ENCODE results near the gene NINJ1. TPM values are rescaled to one million over a fixed set of nuclear protein-coding genes. Genes with fewer than 3 reads are reported as not detected.

NINJ1 gene
- total and polyA plus RNA-seq, 2 of the 8 experiments (the other 6 are each of a cell fraction or from before 2014, with no cell fraction given): 28.2 to 65.6 TPM

DNA sequence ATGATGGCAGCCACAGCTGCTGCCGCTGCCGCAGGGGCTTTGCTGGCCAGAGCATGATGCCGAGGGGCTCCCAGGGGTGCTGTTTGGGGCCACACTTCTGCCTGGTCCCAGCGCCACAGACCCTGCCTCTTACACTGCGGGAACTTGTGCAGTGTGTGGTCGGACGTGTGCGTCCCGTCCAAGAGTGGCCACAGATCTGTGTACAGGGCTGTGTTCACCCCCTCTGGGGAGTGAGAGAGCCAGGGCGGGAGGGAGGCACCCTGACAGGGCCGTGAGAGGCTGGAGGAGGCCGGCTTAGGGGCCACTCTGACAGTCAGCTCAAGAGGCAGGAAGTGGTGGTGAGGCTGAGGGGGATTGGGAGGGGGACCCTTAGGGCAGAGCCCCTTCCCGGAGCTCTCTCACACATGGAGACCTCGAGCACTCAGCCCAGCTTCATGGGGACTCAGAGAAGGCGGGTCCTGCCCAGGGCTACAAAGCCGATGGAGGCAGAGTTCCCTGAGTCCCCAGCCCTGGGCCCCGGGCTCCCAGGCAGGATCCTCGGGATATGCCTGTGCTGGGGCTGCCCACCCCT is 51.1 kb downstream of the NINJ1 start:
- WGBS, 2 experiments (ENCODE audit: extremely low coverage in 1 of 2, insufficient coverage in 1 of 2, insufficient read length in 1 of 2, insufficient replicate concordance in 2 of 2, low coverage in 1 of 2, low lambda C conversion rate in 2 of 2, missing lambda C conversion rate in 1 of 2): 92% methylated on average over 16 of the region's 18 CpGs; no CpG with 5 or more reads in 1 of the 2 experiments
- Histone ChIP-seq H3K4me3 (ENCODE audit: extremely low read depth in 1 of 4, insufficient read depth in 2 of 4, low read depth in 3 of 4, low read length in 4 of 4) (no peak overlapping the region), H3K79me1 (ENCODE audit: low read depth, low read length) (no peaks in the 10 kb centered on the region), H4K5ac (ENCODE audit: insufficient read length, low read depth, low read length) (no peak overlapping the region), H3K9ac (replicated peaks in 1 of 4; ENCODE audit: extremely low read depth in 1 of 4, low read depth in 3 of 4, low read length in 3 of 4) (no peak overlapping the region), H3K9me3 (ENCODE audit: insufficient read depth in 2 of 2, low read depth in 1 of 2, low read length in 1 of 2) (peaks cover 4% of the 10 kb centered on the region in 2 experiments; a peak in 1 of 4 replicates), H4K20me1 (replicated peaks in 1 of 2; ENCODE audit: control insufficient read depth in 1 of 2, insufficient read depth in 2 of 2, low read length in 2 of 2) (no peaks in the 10 kb centered on the region), H3K36me3 (ENCODE audit: control insufficient read depth in 2 of 4, insufficient read depth in 4 of 4, low read length in 3 of 4) (no peaks in the 10 kb centered on the region), H2AK5ac (ENCODE audit: low read depth, low read length) (no peak overlapping the region), H3K27me3 (replicated peaks in 1 of 4; ENCODE audit: control insufficient read depth in 3 of 4, extremely low read depth in 1 of 4, insufficient read depth in 3 of 4, low read length in 3 of 4) (no peaks in the 10 kb centered on the region), H3K4me1 (replicated peaks in 1 of 4; ENCODE audit: control insufficient read depth in 3 of 4, insufficient read depth in 4 of 4, low read length in 3 of 4) (no peaks in the 10 kb centered on the region; a peak in 1 of 7 replicates), H3K79me2 (ENCODE audit: control insufficient read depth in 1 of 2, insufficient read depth in 2 of 2, low read length in 2 of 2) (no peaks in the 10 kb centered on the region), H3K18ac (ENCODE audit: extremely low read depth, low read length) (no peak overlapping the region), H2BK5ac (ENCODE audit: low read depth, low read length) (no peak overlapping the region), H4K91ac (replicated peaks; ENCODE audit: insufficient read length, low read length) (no peak overlapping the region), H2BK120ac (replicated peaks; ENCODE audit: low read depth, low read length) (no peak overlapping the region), H3K4me2 (ENCODE audit: insufficient read depth in 1 of 2, low read depth in 2 of 2, low read length in 2 of 2) (no peak overlapping the region), H2BK15ac (ENCODE audit: low read length) (no peak overlapping the region), H3K23ac (ENCODE audit: insufficient read length) (no peak overlapping the region), H3K56ac (replicated peaks; ENCODE audit: insufficient read length, low read depth, low read length) (no peak overlapping the region), H3K27ac (ENCODE audit: low read depth, low read length) (no peak overlapping the region), H2AFZ (ENCODE audit: low read length) (no peak overlapping the region), H2BK20ac (ENCODE audit: low read length) (no peak overlapping the region), H3K4ac (replicated peaks; ENCODE audit: insufficient read length, low read depth, low read length) (no peak overlapping the region), H3K14ac (ENCODE audit: insufficient read length) (no peak overlapping the region), H2BK12ac (ENCODE audit: low read depth, low read length) (no peak overlapping the region), H3K23me2 (ENCODE audit: low read depth, low read length) (no peaks in the 10 kb centered on the region), H4K8ac (ENCODE audit: extremely low read depth, insufficient read depth, low read length) (0 out of 2 replicates have a peak overlapping the region, but pooled peaks have one; percentile 40)
- DNase-seq (ENCODE audit: low read depth in 1 of 2, low spot score in 2 of 2): no peak
- POLR2A ChIA-PET (ENCODE audit: partially characterized antibody): no interaction called here
- FAIRE-seq: no peak
- CTCF ChIA-PET (ENCODE audit: partially characterized antibody): interaction anchor here (0.6 to 2.5 kb wide), 3 partner anchors 23 to 565 kb away, joined by 3 to 10 read pairs (median 5); no protein-coding TSS in a partner anchor
- no peak for TF ChIP-seq EP300 (IDR thresholded peaks at IDR 0.05; ENCODE audit: borderline replicate concordance in 1 of 2, low read depth in 2 of 2, low read length in 2 of 2)
- no peak for TF ChIP-seq TAF7 (optimal IDR thresholded peaks at IDR 0.05; ENCODE audit: borderline replicate concordance, low read depth, low read length)
- no peak for TF ChIP-seq POU5F1 (IDR thresholded peaks at IDR 0.05; ENCODE audit: low read depth, low read length)
- TF ChIP-seq RBBP5 (IDR thresholded peaks at IDR 0.05; ENCODE audit: borderline replicate concordance, low read depth, low read length): no peak
- TF ChIP-seq PHF8 (conservative IDR thresholded peaks at IDR 0.05; ENCODE audit: low read depth, low read length): no peak
- no peak for TF ChIP-seq BCL11A (IDR thresholded peaks at IDR 0.05; ENCODE audit: low read depth in 2 of 2, low read length in 2 of 2)
- no peak for TF ChIP-seq CHD2 (IDR thresholded peaks at IDR 0.05; ENCODE audit: low read length)
- TF ChIP-seq CREB1 (IDR thresholded peaks at IDR 0.05): no peak
- TF ChIP-seq KDM1A (IDR thresholded peaks at IDR 0.05; ENCODE audit: borderline replicate concordance, low read length): no peak
- no peak for TF ChIP-seq EZH2 (IDR thresholded peaks at IDR 0.05; ENCODE audit: low read depth, low read length, severe bottlenecking)
- no peak for TF ChIP-seq FOSL1 (IDR thresholded peaks at IDR 0.05; ENCODE audit: insufficient read depth, low read depth, low read length)

Data from H1 (cell line).